ENCODE results near the gene CLDN6. TPM values are rescaled to one million over a fixed set of nuclear protein-coding genes. Genes with fewer than 3 reads are reported as not detected.

The CLDN6 gene
- total RNA-seq, 1 donor from 2014 or later = not detected

DNA sequence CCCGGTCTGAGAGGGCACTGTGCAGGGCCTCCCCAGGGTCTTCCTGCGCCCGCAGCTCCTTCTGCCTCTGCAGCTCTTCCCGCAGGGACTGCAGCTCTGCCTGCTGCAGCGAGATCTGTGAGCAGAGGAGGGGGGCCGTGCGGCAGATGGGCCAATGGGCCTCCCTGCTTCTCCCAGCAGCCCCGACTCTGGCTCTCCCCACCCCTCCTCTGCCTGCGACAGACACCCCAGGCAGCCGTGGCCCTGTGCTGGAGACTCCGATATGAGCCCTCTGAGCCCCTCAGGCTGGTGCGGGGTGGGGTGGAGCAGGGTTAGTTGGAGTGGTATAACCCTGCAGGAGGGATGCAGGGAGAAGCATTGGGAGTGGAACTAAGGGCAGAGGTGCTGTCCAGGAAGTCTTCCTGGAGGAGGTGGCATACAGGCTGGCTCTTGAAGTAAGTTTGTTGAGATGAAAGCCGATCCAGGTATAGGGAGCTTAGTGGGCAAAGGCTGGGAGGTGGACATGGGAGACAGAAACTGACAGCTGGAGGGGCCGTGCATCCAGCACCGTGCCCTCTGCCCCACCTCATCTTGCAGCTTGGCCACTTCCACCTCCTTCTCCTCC, 10.8 kb upstream of the CLDN6 start:
- DNase-seq (ENCODE audit: low read depth in 2 of 2) = no peak

DNA sequence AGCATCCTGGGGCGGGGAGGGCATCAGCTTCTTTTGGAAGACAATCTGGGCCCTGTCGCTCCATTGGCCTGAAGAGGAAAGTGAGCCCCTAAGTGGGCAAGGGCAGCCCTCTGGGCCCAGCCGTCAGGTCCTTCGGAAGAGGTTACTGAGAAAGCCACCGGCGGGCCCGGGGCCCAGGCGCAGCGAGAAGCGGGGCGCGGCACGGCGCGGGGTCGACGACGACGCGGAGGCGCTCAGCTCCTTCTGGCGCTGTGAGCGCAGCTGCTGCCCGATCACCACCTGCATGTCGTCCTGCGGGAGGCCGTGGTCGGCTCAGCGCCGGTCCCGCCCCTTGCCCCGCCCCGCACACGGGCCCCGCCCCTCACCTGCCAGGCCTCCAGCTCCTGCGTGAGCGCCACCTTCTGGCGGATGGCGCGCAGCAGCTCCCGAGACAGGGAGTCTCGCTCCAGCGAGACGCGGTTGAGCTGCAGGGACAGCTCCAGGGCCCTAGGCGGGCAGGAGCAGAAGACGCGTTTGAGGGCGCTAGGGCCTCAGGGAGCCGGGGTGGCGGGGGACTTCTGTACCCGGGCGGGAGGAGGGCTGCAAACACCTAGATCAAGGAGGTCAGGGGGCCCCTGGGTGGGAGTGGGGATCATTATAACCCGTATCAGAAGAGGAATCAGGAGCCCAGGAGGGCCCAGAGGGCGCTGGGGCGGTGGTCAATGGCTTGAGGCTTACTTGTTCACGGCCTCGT, 10.2 kb upstream of the CLDN6 start:
- DNase-seq (ENCODE audit: low read depth in 2 of 2) = peak; percentile 43 to 80

DNA sequence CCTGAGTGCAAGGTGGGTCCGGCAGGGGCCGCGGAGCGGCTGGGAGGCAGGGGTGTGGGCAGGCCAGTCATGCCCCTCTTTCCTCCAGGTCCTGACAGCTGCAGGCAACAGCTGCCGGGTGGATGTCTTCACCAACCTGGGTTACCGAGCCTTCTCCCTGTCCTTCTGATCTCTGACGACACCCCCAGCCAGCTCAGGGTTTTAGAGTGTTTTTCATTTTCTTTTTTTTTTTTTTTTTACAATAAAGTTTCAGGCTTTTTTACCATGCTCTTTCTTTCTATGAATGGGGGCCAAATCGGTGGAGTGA, 9.5 kb upstream of the CLDN6 start:
- DNase-seq (ENCODE audit: low read depth in 2 of 2) = no peak

DNA sequence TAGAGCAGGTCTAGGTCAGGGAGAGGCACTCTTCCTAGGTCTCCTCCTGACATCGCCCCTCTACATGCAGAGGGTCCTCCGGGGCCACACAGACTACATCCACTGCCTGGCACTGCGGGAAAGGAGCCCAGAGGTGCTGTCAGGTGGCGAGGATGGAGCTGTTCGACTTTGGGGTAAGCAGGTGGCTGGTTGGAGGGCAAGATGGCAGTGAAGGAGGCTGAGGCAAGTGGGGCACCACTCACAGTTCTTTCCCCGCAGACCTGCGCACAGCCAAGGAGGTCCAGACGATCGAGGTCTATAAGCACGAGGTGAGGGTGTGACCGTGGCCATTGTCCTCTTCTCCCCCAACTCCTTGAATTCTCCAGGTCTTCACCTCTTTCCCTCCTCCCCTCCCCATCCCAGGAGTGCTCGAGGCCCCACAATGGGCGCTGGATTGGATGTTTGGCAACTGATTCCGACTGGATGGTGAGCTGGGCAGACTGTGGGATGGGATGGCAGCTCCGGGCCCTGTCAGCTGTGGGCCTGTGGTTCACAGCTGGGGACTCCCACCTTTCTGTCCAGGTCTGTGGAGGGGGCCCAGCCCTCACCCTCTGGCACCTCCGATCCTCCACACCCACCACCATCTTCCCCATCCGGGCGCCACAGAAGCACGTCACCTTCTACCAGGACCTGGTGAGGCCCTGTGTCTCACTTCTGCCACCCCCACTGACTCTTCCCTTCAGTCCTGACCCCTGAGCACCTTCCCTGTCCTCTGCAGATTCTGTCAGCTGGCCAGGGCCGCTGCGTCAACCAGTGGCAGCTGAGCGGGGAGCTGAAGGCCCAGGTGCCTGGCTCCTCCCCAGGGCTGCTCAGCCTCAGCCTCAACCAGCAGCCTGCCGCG, 8.9 kb upstream of the CLDN6 start:
- DNase-seq (ENCODE audit: low read depth in 2 of 2) = no peak

DNA sequence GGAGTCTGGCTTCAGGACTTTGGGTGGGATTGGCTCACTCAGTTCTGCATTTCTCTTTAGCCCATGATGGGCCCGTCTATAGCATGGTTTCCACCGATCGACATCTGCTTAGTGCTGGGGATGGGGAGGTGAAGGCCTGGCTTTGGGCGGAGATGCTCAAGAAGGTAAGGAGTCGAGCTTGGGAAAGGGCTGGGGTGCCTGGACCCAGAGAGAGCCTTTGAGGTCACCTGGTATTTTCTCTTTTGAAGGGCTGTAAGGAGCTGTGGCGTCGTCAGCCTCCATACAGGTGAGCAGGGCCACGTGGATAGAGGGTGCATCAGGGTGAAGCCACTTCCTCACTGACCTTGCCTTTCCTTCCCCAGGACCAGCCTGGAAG, 8.0 kb upstream of the CLDN6 start:
- DNase-seq (ENCODE audit: low read depth in 2 of 2) = no peak

DNA sequence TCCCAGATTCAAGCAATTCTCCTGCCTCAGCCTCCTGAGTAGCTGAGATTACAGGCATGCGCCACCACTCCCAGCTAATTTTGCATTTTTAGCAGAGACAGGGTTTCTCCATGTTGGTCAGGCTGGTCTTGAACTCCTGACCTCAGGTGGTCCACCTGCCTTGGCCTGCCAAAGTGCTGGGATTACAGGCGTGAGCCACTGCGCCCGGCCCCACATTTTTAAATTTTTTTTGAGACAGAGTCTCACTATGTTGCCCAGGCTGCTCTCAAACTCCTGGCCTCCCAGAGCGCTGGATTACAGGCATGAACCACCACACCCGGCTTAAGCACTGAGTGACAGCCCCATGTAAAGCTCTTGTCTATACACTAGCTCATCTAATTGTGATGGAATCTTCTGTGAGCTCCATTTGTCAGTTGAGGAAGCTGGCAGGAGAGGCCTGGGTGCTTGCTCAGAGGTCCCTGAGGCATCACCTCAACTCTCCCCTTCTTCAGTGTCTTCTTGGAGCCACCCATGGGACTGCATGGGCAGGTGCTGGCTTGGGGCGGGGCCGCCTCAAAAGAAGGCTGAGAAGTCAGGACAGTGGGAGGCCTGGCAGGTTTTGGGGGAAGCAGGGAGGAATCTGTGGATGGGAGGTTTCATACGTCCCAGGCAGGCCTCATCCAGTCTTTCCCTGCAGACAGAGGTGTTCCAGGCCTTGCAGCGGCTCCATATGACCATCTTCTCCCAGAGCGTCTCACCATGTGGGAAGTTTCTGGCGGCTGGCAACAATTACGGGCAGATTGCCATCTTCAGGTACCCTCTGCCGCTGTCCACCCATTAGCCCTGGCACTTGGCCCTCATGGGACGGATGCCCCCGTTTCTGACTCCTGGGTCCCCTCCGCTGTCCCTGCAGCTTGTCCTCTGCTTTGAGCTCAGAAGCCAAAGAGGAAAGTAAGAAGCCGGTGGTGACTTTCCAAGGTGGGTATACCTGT, 7.3 kb upstream of the CLDN6 start:
- no peak for DNase-seq (ENCODE audit: low read depth in 2 of 2)

DNA sequence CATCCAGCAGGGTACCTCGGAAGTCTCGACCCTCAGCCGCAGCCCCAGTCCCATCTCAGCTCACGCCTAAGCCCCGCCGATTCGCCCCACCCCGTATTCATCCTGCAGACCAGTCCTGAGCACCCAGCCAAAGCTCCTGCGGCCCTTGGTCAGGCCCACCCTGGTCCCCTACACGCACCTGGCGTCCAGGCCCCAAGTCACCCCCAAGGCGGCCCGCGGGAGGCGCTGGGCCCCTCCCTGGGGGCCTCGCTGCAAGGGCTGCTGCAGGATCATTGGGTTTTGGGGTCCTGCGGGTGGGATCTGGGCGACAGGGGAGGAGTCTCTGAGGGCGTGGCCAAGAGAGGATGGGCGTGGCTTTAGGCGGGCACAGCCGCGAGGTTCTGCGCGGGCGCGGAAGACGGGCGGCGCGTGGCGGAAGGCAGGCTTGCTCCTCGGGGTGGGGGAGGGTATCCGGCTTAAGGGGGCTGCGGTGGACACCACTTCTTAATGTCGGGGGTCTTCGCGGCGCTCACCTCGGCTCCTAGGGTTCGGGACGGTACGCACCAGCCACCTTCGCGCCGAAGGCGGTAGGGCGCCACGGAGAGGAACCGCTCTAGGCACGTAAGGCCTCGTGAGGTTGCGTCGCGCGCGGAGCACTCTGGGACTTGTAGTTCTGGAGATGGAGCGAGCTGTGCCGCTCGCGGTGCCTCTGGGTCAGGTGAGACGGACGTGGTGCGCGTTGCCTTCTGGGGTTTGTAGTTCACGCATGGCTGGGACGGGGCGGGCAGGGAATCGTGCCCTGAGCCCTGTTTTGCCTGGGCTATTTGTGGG, 5.9 kb upstream of the CLDN6 start, which contains the start of the genes HCFC1R1 and THOC6:
Gene HCFC1R1 (minus strand): TSS at position 274 of the 810 bp plus-strand sequence. CDS start 1 bp downstream, at position 273.
Gene THOC6 (plus strand): TSS at position 367 of the 810 bp plus-strand sequence. CDS start 292 bp downstream, at position 659.
- peak; percentile 97 to 99 for DNase-seq (ENCODE audit: low read depth in 2 of 2)

DNA sequence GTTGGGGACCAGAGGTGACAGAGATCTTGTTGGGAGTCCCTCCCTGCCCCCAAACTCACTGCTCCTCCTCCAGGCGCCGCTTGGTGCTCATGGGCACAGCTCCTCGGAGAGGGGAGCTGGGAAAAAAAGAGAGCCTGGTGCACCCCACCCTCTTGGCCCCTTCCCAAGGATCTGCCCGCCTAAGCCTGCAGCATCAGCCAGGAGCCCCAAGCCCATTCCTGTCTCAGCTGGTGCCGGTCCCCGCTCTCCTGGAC, 5.4 kb upstream of the CLDN6 start:
- no peak for DNase-seq (ENCODE audit: low read depth in 2 of 2)

DNA sequence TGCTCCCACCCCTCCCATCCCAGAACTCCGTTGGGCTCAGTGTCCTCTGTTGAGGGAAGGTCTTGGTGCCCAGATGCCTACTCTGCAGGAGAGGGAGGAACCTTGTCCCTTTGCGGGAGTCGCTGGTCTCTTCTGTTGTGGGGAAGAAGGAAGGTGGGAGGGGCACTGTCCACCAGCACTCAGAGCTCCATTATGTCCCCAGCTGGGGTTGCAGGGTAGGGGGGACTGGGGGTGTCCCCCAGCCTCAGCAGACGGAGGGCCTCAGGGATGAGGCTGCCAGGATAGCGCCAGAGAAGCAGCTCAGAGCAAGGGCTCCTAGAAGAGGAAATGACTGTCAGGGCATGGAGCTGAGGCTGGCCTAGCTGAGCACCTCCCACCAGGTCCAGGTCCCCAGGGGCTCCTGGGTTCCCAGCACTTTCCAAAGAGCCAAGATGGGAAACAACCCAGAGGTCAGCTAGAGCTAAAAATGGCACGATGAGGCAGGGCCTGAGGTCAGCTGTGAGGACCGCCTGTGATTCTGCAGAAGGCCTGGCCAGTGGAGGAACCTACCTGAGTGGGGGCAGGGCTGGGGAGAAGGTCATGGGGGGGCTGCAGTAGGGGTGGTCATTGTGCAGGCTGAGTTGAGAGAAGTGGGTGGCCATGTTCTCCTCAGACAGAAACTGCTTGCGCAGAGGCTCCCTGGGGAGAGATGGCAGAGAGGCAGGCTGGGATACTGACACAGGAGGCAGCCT, 4.9 kb upstream of the CLDN6 start:
- peak in 1 of 2 donors; percentile 22 for DNase-seq (ENCODE audit: low read depth in 2 of 2)

DNA sequence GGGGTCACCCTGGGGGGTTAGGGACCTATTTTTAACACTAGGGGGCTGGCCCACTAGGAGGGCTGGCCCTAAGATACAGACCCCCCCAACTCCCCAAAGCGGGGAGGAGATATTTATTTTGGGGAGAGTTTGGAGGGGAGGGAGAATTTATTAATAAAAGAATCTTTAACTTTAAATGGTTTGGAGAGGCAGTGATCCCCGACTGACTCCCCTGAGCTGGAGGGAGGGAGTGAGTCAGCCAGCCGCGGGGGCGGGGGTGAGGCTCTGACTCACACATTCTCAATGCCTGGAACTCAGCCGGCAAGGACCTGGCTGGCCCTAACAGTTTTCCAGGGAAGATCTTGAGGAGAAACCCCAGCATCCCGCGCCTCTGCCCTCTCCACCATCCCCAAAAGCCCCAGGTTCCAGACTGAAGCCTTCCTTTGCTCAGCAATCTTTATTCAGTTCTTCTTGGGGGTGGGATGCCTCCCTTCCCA, 4.3 kb upstream of the CLDN6 start:
- DNase-seq (ENCODE audit: low read depth in 2 of 2) = peak; percentile 45 to 92

DNA sequence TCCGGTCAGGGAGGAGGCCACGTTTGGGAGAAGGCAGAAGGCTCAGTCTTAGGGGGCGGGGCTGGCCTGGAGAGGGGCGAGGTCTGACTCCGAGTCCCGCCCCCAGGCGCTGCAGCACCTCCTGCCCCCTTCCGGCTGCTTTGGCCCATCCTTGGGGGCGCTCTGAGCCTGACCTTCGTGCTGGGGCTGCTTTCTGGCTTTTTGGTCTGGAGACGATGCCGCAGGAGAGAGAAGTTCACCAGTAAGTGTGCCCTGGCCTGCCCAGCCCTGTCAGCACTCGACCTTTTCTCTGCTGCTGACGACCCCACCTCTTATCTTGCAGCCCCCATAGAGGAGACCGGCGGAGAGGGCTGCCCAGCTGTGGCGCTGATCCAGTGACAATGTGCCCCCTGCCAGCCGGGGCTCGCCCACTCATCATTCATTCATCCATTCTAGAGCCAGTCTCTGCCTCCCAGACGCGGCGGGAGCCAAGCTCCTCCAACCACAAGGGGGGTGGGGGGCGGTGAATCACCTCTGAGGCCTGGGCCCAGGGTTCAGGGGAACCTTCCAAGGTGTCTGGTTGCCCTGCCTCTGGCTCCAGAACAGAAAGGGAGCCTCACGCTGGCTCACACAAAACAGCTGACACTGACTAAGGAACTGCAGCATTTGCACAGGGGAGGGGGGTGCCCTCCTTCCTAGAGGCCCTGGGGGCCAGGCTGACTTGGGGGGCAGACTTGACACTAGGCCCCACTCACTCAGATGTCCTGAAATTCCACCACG, 3.6 kb upstream of the CLDN6 start:
- DNase-seq (ENCODE audit: low read depth in 2 of 2) = peak in 1 of 2 donors; percentile 67

DNA sequence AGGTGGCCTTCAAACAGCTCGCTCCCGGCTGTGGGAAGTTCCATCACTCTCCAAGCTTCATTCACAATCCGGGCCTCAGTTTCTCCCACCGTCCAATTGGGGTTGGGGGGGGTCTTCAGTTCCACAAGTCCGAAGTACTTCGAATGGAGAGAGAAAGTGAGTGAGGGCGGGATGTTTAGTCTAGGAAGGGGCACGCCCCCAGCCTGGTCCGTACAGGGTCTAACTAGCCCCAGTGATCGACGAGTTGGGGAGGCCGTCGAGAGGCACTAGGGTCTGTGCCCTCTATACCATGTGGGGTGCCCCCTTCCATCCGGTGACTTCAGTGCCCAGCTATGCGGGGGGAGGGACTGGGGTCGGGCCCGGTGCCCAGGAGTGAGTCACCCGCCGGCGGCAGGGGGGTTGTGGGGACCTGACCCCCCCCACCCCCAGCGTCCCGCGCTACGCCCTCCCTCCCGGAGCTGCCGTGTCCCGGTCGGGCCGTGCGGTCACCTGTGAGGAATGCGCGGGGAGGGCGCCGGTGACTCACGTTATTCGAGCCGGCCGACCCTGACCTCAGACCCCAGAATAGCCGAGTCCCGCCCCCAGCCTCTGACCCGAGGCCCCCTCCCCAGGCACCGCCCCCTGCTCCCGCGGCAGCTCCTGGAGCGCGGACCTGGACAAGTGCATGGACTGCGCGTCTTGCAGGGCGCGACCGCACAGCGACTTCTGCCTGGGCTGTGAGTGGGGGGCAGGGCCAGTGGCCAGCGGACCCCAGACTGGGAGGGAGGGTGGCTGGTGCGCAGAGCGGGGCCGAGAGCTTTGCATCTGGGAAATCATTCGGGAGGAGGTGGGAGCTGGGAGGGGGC, 2.8 kb upstream of the CLDN6 start:
- DNase-seq (ENCODE audit: low read depth in 2 of 2) = peak; percentile 40 to 92

DNA sequence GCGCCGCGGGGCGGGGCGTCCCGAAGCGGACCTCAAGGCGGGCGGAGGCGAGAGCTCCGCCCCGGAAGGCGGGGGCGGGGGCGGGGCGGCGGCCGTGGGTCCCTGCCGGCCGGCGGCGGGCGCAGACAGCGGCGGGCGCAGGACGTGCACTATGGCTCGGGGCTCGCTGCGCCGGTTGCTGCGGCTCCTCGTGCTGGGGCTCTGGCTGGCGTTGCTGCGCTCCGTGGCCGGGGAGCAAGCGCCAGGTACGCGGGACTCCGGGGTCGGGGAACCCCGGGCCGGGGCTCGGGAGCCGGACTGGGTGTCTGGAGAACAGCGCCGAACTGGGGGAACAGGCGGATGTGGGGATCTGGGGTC, 2.2 kb upstream of the CLDN6 start, which contains the start of gene TNFRSF12A:
Gene TNFRSF12A (plus strand): TSS at position 122 of the 357 bp plus-strand sequence. CDS start 30 bp downstream, at position 152.
- peak in 1 of 2 donors; percentile 81 for DNase-seq (ENCODE audit: low read depth in 2 of 2)

DNA sequence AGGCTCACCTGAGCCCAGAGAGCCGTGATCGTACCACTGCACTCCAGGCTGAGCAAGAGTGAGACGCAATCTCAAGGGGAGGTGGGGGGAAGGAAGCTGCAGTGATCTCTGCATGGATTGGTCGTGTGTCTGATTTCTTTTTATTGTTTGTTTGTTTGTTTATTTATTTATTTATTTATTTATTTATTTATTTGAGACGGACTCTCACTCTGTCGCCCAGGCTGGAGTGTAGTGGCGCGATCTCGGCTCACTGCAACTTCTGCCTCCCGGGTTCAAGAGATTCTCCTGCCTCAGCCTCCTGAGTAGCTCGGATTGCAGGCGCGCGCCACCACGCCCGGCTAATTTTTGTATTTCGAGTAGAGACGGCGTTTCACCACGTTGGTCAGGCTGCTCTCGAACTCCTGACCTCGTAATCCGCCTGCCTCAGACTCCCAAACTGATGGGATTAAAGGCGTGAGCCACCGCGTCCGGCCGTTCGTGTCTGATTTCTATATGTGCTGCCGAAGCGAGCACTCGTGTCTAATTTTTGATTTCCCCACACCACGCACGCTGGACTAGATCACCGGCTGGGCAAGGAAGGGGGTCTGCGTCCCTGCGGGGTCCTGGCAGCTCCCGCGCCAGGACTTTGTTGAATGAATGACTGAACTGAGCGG, 1.7 kb upstream of the CLDN6 start:
- no peak for DNase-seq (ENCODE audit: low read depth in 2 of 2)

DNA sequence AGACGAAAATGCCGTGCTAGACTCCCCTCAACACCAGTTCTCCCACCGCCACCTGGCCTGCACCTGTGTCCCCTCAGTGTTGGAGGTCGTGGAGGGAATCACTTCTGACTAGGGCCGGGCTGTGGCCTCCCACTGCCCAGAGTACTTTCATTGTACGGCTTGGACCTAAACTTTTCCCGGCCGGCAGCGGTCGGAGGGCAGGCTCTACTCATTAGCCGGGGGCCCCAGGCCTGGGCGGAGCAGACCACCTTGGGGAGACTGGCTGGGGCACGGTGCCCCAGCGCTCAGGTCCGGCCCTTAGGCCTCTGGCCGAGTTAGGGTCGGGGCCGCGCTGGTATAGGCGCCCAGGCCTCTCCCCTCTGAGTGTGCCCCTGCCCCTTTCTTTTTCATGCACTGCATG, 639 bp downstream of the CLDN6 start:
- DNase-seq (ENCODE audit: low read depth in 2 of 2) = no peak

DNA sequence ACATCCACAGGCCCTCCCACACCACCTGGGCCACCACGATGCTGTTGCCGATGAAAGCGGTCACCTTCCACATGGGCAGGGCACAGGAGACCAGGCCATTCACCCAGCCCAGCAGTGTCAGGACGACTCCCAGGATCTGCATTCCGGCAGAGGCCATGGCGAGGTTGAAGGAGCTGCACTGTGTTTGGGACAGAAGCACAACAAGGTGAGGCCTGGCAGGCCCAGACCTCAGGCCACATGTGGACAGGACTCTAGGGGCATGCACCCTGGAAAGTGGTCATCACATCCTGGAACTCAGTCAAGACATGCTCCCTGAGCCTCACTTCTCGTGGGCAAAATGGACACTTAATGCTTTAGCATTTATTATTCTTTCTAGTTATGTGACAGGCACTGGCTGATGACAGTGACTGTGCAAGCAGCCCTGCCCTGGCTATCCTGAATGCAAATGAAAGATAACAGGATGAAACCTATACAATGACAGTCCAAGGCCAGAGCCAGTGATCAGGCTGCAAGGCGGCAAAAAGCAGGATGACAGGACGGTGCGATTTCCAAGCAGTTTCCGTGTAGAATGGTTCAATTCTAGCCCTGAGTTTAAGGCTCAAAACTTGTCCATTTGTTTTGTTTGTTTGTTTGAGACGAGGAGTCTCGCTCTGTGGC, 2.0 kb downstream of the CLDN6 start:
- DNase-seq (ENCODE audit: low read depth in 2 of 2) = no peak

DNA sequence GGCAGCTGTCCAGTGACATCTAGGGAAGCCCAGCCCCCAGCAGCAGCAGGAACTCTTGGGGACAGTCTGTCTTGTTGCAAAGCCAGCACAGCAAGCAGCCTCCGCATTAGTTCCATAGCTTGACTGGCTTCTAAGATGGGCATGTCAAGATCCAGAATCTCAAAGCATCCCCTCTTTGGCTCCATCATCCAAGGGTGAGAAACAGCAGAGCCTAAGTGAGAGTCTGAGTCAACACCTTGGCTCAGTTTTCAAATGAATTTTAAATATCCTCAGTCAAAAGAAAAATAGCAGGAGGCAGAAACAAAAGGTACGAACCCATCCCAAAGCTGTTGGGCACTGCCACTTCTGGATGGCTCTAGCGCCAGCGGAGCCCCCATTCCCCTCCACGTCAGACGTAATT, 3.0 kb downstream of the CLDN6 start:
- no peak for DNase-seq (ENCODE audit: low read depth in 2 of 2)

Measured in dermis microvascular lymphatic vessel endothelial cell (primary cell).